ENCODE data around the gene GRM5.

The GRM5 gene

DNA sequence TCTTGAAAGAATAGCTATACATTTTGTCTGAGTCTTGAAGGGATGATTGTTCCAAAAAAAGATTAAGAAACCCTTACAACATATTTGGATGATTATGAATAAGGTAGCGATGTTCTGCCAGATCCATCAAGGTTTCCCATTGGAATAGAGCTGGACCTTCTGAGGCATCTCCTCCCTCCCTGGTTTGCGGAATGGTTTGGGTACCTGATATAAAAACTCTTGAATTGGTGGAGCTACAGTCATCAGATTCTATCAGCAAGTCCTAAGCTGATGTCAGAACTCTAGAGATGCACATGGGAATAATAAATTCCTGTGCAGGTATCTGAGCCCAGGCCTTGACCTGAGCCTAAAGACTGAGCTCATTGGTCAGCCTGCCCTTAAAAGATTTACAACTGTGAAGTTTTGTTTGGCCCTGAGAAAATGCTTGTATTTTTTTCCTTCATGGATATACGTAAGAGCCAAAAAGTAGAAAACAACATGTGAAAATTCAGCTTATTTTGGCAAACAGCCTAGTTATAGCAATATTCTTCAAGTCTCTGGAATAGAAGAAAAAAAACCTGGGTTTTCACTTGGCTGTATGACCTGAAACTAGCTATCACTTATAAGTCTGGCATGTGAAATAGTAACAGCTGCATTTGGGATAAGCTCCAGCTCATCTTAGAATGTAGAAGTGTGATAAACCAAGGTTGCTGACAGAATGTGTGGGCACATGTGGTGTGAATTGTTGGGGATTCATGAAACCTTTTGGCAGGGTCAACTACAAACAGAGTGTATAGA is 462.5 kb downstream of the GRM5 start:
- no peak for DNase-seq

GRCh38 chr11:88597387-88597786 is 468.4 kb downstream of the GRM5 start:
- no peak for DNase-seq

- no peak for DNase-seq
Measured at GRCh38 chr11:88596786-88597185, 469.0 kb downstream of the GRM5 start.

- DNase-seq, result no peak
Measured at GRCh38 chr11:88594274-88594950, 471.4 kb downstream of the GRM5 start.

DNA sequence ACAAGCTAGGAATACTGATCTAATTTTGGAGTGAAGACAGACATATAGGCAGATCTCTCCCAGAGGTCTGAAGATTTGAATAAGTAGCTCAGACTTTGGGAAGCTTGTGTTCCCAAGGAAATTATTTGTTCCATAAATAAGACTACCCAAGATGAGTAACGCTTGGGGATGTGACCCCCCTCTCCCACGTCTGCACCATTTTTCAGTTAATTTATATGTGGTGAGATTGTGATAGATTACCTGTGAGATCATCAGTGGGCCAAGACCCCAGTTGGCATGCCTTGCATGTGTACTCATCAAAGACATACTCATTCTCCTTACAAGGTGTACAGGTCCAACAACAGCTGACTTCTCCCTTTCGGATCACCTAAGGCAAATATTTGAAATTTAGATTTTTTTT is 475.4 kb downstream of the GRM5 start:
- DNase-seq, result no peak

- no peak for DNase-seq
Measured at GRCh38 chr11:88583251-88583650, 482.5 kb downstream of the GRM5 start.

DNA sequence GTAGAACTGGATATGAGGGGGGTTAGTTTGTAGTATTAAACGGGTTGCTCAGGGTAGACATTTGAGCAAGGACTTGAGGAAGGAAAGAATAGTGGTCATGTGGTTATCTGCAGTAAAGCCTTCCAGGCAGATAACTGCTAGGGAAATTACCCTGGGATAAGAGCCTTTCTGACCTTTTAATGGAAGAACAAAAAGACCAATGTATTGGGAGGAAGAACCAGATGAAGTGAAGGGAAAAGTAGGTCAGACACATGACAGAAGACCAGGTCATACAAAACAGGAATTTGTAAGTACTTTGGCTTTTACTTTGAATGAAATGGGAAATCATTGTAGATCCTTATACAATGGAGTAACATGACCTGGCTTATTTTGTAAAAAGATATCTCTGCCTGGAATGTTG is 486.3 kb downstream of the GRM5 start:
- no peak for DNase-seq

GRCh38 chr11:88576741-88577140 is 489.0 kb downstream of the GRM5 start:
- no peak for DNase-seq

DNA sequence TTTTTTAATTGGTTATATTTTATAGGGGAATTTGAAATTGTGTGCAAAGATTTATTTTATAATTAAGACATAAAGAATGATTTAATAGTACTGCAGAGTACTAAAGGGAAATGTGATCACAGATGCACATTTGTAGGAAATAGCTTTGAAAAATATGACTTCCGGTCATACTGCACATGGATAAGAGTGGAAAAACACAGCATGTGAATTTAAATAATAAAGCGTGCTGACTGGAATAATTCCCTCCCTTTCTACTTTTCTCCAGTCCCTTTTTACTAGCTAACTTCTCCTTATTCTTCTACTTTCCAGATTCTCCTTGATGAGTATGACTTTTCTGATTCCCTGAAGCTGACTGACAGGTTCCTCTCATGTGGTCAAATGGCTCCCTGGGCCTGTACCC is 489.9 kb downstream of the GRM5 start:
- DNase-seq, result no peak

- DNase-seq, result no peak
Measured at GRCh38 chr11:88569342-88569741, 496.4 kb downstream of the GRM5 start.

DNA sequence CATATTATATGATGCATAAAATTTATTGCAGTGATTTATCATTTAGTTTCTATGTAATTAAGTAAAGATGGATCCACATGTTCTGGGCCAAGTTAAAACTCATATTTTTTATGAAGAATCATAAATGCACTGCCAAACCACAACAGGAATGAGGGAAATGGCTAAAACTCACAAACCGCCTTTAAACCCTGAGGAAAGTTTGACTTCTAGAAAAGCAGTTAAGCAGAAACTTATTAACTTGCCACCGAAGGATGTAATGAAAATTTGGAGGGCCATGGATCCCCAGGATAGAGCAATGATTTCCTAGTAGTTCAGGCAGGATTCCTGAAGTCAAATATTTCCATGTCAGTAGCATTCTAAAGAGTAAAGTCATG is 510.0 kb downstream of the GRM5 start:
- no peak for DNase-seq

DNA sequence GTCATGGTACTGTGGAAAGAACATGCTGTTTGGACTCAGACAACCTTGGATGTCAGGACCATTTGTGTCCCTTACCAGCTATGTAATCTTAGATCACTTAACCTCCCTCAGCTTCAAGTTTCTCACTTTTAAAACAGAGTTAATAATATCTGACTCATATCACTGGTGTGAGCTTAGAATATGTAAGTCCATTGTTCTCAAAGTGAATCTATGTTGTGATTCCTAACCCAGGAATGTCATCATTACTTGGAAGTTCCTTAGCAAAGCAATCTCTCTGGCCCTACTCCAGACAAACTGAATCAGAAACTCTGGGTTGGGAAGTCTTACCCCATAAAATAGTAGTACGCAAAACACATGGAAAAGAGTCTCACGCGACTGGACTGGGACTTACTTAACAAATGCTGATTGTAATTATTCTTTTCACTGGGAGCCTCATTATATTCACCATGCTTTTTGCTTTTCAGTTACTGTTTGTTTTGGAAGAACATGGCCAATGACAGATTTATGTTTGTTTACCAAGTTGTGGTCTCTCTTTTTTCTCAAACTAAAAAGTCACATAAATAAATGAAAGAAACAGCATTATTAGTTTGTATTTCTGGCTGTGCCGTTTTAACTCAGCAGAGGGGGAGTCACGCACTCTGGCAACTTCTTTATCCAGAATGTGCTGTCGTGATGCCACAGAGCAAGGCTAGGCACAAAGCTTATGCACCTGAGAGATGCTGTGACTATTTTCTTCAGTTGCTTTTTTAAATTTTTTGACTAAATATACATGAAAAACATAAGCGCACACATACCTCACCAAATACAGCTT is 510.6 kb downstream of the GRM5 start:
- DNase-seq, result no peak

GRCh38 chr11:88553204-88553603 is 512.6 kb downstream of the GRM5 start:
- DNase-seq, result no peak

DNA sequence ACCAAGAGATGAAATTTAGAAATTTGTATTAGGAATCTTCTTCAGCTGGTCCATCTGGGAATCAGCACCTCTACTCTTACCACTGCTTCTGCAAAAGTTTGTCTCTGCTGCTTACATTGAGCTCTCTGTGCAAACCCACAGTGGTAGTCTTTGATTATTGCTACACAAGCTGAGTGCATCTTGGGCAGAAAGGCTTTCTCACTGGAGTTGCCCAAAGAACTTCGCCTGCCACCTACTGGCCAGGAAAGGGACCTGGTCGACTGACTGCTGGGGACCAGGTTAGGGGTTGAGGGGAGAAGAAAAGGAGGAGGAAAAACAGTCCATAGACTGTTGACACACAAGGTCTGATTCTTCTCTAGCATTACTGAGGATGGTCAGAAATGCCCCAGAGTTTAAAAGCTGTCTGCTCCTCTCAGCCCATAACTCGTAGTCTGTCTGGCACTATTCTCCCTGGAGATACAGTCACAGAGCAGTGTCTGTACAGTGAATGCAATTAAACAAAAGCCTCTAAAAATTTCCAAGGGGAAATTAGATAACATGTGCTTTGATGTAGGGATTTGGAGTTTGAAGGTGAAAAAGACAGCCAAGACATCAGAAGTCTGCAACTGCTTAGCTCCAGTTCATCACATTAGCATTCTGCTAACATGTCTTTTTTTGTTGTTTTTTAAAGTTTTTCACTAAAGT is 513.3 kb downstream of the GRM5 start:
- DNase-seq, result no peak

DNA sequence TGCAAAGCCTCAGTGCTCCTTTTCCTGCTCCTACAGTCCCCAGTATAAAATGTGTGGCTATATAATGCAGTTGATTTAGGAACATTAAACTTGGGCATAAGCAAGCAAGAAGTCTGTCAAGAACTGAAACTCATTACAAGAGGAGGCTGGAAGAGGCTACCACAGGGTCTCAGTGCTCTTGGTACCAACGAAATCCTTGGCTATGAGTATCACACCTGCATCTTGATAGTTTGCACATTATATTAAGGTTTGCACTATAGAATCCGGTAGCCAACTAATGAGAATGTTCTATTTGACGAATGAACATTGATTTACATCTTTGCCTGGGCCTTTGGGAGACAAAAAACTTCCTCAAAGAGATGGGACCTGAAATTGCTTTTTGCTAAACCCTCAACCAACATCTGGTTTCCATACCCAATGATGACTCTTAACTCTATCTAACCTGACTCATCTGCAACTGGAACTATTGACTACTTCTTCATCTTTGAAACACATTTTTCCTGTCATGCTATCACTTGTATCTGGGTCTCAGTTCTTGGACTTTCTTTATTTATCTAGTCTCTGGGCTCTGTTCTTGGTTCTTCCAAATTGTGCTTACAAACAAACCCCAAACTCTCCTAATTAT is 521.0 kb downstream of the GRM5 start:
- no peak for DNase-seq

GRCh38 chr11:88543902-88544655 is 521.7 kb downstream of the GRM5 start:
- peak; percentile 65 for DNase-seq

DNA sequence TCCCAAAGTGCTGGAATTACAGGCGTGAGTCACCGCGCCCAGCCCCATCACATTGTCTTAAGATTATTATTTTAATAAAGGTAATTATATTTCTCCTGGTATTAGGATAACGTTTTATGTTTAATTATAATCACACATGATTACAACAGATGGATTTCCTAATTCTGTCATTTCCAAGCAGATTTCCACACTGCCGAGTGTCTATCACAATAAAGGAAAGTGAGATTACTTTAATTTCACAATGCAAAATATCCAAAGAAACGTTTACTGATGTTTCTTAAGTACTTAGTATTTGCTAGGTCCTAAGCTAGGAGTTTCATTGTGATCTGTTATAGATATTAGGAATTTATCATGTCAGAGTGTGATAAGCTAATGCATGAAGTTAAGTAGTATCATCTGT is 524.8 kb downstream of the GRM5 start:
- no peak for DNase-seq

GRCh38 chr11:88538098-88538497 is 527.7 kb downstream of the GRM5 start:
- DNase-seq, result no peak

GRCh38 chr11:88537613-88538012 is 528.2 kb downstream of the GRM5 start:
- DNase-seq, result no peak

- no peak for DNase-seq
Measured at GRCh38 chr11:88536616-88537265, 529.0 kb downstream of the GRM5 start.

- no peak for DNase-seq
Measured at GRCh38 chr11:88535916-88536547, 529.8 kb downstream of the GRM5 start.
